Karpas-422 (cell line): Measurements from ENCODE around the gene PNKP. TPM values are rescaled to one million over a fixed set of nuclear protein-coding genes. Genes with fewer than 3 reads are reported as not detected.

Experiments
- DNase-seq: peaks from one replicate; pipeline ENCODE4 v3.0.0-alpha.2; 2015
- H2AFZ ChIP-seq: fragments of 200-600 bp; sonication (generic); 2 replicates; pipeline ENCODE4 v1.6.1; 2014; ENCODE audit warnings: antibody characterized with exemption, low read length, mixed read lengths
- H3K27ac ChIP-seq: fragments of 200-600 bp; sonication (generic); 2 replicates; pipeline ENCODE4 v1.5.1; 2014; ENCODE audit warnings: mild to moderate bottlenecking, low read length, moderate library complexity
- H3K27me3 ChIP-seq: fragments of 200-600 bp; sonication (generic); 2 replicates; pipeline ENCODE4 v1.6.1; 2014; ENCODE audit warnings: low read length, mixed read lengths
- H3K36me3 ChIP-seq: fragments of 200-600 bp; sonication (generic); 2 replicates; pipeline ENCODE4 v1.6.1; 2014; ENCODE audit warnings: low read length, mixed read lengths; ENCODE audit not compliant: insufficient read depth
- H3K4me1 ChIP-seq: fragments of 200-600 bp; sonication (generic); 2 replicates; pipeline ENCODE4 v1.6.1; 2014; ENCODE audit warnings: mild to moderate bottlenecking, low read length, mixed read lengths
- H3K4me2 ChIP-seq: fragments of 200-600 bp; sonication (generic); 2 replicates; pipeline ENCODE4 v1.6.1; 2014; ENCODE audit warnings: low read length, low read depth, mild to moderate bottlenecking; ENCODE audit not compliant: poor library complexity, severe bottlenecking
- H3K4me3 ChIP-seq: fragments of 200-600 bp; sonication (generic); 2 replicates; pipeline ENCODE4 v1.5.1; 2014; ENCODE audit warnings: mild to moderate bottlenecking, antibody characterized with exemption, low read length, mixed read lengths
- H3K79me2 ChIP-seq: fragments of 200-600 bp; sonication (generic); 2 replicates; pipeline ENCODE4 v1.6.1; 2014; ENCODE audit warnings: mild to moderate bottlenecking, low read length, mixed read lengths
- H3K9ac ChIP-seq: fragments of 200-600 bp; sonication (generic); 2 replicates; pipeline ENCODE4 v1.6.0; 2014; ENCODE audit warnings: low read length
- H3K9me2 ChIP-seq: fragments of 200-600 bp; sonication (generic), shearing (Covaris generic); replicated peaks from 2 replicates; pipeline ENCODE4 v1.6.0; 2014; ENCODE audit warnings: mild to moderate bottlenecking, low read length, moderate library complexity; ENCODE audit not compliant: insufficient read depth
- H3K9me3 ChIP-seq: fragments of 300-700, 200-600 bp; sonication (generic); 2 replicates; pipeline ENCODE4 v1.6.1; 2014; ENCODE audit warnings: low read length, mixed read lengths
- H4K20me1 ChIP-seq: fragments of 200-600 bp; sonication (generic); 2 replicates; pipeline ENCODE4 v1.6.1; 2014; ENCODE audit warnings: mild to moderate bottlenecking, antibody characterized with exemption, low read length, low read depth; ENCODE audit not compliant: insufficient read depth
- total RNA-seq: library from RNA; depleted of rRNA; stranded (reverse); fragments of >200 nt; shearing (Covaris generic); gene quantifications from 2 replicates; pipeline ENCODE4 v1.2.3, GENCODE V29; 2014; ENCODE audit warnings: low replicate concordance

Gene PNKP
- total RNA-seq, 1 experiment from 2014 or later, result 49.4 TPM

DNA sequence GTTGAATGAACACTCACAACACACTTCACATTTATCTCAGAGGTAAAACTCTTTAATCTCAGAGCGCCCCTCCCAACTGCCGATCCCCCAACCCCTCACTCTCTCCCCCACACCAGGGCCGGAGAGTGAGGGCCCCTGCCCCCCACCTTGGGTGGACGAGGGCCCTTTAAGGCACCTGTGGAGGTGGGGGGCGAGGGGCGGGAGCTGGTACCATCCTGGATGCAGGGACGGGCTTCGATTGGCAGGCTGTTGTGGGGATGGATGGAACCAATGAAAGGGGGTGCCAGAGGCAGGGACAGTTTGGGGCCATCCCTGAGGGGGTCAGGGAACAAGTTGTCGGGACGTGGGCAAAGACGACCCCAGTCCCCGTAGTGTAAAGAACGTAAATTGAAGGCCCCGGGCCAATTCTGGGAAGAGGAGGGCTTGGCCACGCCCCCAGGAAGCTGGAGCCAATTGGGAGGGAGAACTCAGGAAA lies 1.7 kb upstream of the PNKP start:
- no peaks in the 10 kb centered on the region for H3K27me3 ChIP-seq
- DNase-seq, result no peak
- peak overlapping the region; percentile 52; the same call in 1 of the 2 replicates for H2AFZ ChIP-seq
- H3K9me3 ChIP-seq, result no peaks in the 10 kb centered on the region
- H4K20me1 ChIP-seq, result peaks cover 20% of the 10 kb centered on the region
- peak overlapping the region; percentile 74 for H3K4me2 ChIP-seq
- H3K27ac ChIP-seq, result peak overlapping the region; percentile 73
- peaks cover 28% of the 10 kb centered on the region for H3K79me2 ChIP-seq
- no peaks in the 10 kb centered on the region for H3K9me2 ChIP-seq
- H3K36me3 ChIP-seq, result peaks cover 11% of the 10 kb centered on the region
- peaks cover 49% of the 10 kb centered on the region for H3K4me1 ChIP-seq
- H3K9ac ChIP-seq, result peak overlapping the region; percentile 67
- peak overlapping the region; percentile 59 for H3K4me3 ChIP-seq

DNA sequence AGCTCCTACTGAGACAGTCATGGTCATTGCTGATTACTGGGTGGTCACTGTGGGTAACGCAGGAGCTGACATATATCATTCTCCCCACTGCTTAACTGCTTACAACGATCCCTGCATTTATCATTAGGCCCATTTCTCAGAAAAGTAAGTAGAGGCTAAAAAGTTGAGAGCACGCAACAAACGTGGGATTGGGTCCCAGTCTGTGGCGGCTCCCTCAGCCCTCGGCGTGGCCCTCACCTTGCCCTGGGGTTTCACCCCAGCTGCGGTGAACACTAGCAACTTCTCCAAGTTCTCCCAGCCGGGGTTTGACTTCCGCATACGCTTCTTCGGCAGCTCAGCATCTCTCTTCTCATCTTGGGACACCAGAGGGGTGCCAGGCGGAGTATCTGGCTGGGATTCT lies 2.5 kb downstream of the PNKP start:
- Histone ChIP-seq H3K27ac (no peak overlapping the region), H3K36me3 (peaks cover 21% of the 10 kb centered on the region), H3K4me3 (no peak overlapping the region), H4K20me1 (peaks cover 35% of the 10 kb centered on the region), H3K9me3 (no peaks in the 10 kb centered on the region), H3K4me1 (peaks cover 36% of the 10 kb centered on the region), H2AFZ (no peak overlapping the region), H3K27me3 (no peaks in the 10 kb centered on the region), H3K9me2 (no peaks in the 10 kb centered on the region), H3K9ac (no peak overlapping the region), H3K4me2 (no peak overlapping the region), H3K79me2 (peaks cover 31% of the 10 kb centered on the region)
- DNase-seq, result no peak

DNA sequence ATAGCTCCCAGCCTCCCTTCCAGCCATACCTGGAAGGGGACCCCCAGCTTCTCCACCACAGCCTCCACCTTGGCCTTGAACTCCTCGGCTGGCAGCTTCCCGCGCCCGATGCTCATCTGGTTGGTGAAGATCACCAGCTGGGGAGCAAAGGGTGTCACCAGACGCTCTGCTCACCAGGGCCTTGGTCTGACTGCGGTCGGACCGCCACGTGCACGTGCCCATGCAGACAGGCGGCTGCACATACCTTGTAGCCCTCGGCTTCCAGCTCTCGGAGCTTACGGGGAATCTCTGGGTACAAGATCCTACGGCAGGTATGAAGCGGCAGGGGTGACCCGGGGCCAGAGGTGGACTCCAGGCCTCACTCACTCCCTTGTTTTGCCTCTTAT lies 3.4 kb downstream of the PNKP start:
- Histone ChIP-seq H3K9me2 (no peaks in the 10 kb centered on the region), H3K9me3 (no peaks in the 10 kb centered on the region), H3K4me2 (no peak overlapping the region), H2AFZ (no peak overlapping the region), H3K4me3 (no peak overlapping the region), H3K9ac (no peak overlapping the region), H3K4me1 (peaks cover 30% of the 10 kb centered on the region), H3K27ac (no peak overlapping the region), H3K79me2 (peaks cover 31% of the 10 kb centered on the region), H4K20me1 (peaks cover 35% of the 10 kb centered on the region), H3K36me3 (peaks cover 22% of the 10 kb centered on the region), H3K27me3 (no peaks in the 10 kb centered on the region)
- DNase-seq, result no peak

DNA sequence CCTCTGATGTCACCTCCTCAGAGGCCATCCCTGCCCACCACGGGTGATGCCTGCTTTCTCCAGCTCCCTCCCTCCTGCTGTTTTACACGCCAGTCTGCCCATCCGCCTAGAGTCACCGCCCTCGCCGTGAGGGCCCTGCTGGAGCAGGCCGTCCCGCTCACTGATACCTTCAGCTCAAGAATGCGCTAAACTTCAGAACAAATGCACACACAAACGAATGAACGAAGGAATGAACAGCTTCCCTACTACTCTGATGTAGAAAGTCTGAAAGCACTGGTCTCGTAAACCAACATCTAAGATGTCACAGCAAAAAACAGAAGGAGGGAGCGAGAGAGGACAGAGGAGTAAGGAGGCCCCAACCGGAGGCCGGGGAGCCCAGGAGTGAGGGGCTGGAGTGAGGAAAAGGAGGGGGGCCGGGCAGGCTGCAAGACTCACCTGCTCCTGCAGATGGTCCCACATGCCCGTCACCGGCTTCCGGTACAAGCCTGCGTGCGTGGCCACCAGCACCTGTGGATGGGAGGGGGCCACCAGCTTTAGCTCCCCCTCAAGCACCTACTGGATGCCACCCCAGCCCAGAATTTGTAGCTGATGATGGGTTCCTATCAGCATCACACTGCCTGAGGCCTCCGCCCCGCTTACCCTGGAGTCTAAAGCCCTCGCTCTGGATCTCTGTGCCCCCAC lies 4.0 kb downstream of the PNKP start:
- H3K4me2 ChIP-seq, result no peak overlapping the region
- no peaks in the 10 kb centered on the region for H3K9me2 ChIP-seq
- peaks cover 28% of the 10 kb centered on the region for H3K36me3 ChIP-seq
- H3K9me3 ChIP-seq, result no peaks in the 10 kb centered on the region
- H2AFZ ChIP-seq, result no peak overlapping the region
- peaks cover 35% of the 10 kb centered on the region for H4K20me1 ChIP-seq
- no peaks in the 10 kb centered on the region for H3K27me3 ChIP-seq
- no peak for DNase-seq
- no peak overlapping the region for H3K4me3 ChIP-seq
- H3K27ac ChIP-seq, result no peak overlapping the region
- H3K9ac ChIP-seq, result no peak overlapping the region
- H3K79me2 ChIP-seq, result peaks cover 31% of the 10 kb centered on the region
- H3K4me1 ChIP-seq, result peaks cover 25% of the 10 kb centered on the region

DNA sequence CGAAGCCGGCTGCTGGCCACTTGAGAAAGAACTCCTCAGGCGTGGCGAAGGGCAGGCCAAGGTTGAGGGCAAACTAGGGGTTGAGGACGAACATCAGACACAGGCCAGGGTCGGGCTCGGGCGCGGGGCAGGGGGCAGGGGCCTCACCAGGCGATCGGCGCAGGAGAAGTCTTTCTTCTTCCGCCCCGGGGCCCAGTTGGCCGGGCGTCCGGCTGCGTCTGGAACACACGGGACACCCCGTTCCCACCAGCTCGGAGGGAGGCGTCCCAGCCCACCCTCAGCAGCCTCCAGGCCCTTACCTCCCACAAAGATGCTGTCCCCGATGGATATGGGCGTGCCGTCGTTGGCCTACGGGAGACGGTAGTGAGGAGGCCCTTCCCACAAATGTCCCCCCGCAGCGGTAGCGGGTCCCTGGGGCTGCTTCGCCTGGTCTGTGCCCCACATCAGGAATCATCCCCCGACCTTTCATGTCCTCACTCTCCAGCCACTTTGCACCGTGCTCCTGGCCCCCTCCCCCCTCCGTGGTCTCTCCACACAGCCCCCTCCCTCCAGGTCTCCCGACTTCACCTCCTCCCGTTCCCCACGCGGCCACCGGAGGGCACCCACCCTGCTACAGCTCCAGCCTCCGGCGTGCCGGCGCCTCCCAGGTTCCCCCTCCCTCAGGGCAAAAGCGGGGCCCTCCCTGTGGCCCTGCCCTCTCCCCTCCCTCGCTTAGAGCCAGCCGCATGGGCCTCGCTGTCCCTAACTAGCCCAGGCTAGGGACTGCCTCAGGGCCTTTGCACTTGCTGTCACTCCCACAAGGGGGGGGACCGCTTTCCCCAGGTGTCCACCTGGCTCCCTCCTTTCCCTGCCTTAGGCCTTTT lies 4.8 kb downstream of the PNKP start:
- no peak overlapping the region for H3K4me2 ChIP-seq
- H3K27me3 ChIP-seq, result no peaks in the 10 kb centered on the region
- peaks cover 35% of the 10 kb centered on the region for H4K20me1 ChIP-seq
- H3K36me3 ChIP-seq, result peaks cover 35% of the 10 kb centered on the region
- no peaks in the 10 kb centered on the region for H3K9me2 ChIP-seq
- H2AFZ ChIP-seq, result no peak overlapping the region
- H3K27ac ChIP-seq, result no peak overlapping the region
- H3K79me2 ChIP-seq, result peaks cover 31% of the 10 kb centered on the region
- H3K9ac ChIP-seq, result no peak overlapping the region
- no peaks in the 10 kb centered on the region for H3K9me3 ChIP-seq
- peaks cover 18% of the 10 kb centered on the region for H3K4me1 ChIP-seq
- no peak overlapping the region for H3K4me3 ChIP-seq
- peak; percentile 67 for DNase-seq

DNA sequence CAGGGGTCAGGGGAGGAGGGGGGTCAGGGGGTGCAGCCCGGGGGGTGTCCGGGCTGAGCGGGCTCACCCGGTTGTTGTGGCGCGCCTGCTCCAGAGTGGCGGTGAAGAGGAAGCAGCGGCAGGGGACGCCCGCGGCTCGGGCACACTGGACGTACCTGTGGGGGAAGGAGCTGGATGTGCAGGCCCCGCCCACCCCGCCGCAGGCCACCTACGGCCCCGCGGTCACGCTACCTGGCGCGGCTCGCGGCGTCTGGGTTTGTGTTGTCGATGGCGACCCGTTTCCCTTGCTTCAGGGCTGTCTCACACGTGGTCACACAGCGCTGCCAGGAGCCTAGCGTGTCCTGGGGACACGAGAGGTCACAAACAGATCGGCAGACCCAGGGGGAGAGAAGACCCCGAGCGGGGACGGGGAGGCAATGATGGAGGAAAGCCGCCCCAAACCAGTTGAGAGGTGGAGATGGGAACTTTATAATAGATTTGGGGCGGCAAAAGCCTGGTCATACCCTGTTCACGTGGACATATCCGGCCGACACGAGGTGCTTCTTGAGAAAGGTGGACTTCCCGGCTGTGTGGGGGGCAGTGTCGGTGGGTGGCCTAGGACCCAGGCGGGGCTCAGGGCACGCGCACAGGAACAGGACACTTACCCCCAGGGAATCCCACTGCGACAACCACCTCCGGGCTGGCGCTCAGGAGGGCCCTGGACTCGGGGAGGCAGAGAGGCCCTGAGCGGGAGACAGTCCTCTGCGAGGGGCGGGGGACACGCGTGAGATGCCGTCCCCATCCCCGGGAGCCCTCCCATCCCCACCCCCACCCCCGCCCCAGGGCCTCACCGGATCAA lies 5.6 kb downstream of the PNKP start:
- Histone ChIP-seq H3K36me3 (peaks cover 43% of the 10 kb centered on the region), H3K27me3 (no peaks in the 10 kb centered on the region), H3K27ac (no peak overlapping the region), H3K9me3 (no peaks in the 10 kb centered on the region), H3K4me1 (peaks cover 16% of the 10 kb centered on the region), H3K4me3 (no peak overlapping the region), H3K4me2 (no peak overlapping the region), H3K9ac (no peak overlapping the region), H3K79me2 (peaks cover 29% of the 10 kb centered on the region), H4K20me1 (peaks cover 35% of the 10 kb centered on the region), H3K9me2 (no peaks in the 10 kb centered on the region), H2AFZ (no peak overlapping the region)
- DNase-seq, result no peak

DNA sequence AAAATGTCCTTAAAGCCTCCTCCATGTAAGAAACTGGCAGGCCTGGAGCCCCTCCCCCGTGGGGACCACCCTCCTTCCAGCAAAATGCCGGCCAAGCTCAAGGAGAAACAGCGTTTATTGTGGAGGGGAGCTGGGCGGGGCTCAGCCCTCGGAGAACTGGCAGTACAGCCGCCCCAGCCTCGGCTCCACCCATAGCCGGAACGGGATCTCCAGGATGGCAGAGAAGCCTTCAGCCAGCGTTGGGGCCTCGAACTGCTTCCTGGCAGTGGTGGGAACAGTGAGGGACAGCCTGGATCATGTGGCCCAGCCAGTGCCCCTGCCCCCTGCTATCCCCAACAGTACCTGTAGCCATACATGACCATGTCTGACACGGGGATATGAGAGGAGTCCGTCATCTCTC lies 6.3 kb downstream of the PNKP start:
- H3K9me2 ChIP-seq, result no peaks in the 10 kb centered on the region
- H3K27me3 ChIP-seq, result no peaks in the 10 kb centered on the region
- peaks cover 34% of the 10 kb centered on the region for H4K20me1 ChIP-seq
- no peaks in the 10 kb centered on the region for H3K9me3 ChIP-seq
- H3K27ac ChIP-seq, result no peak overlapping the region
- H3K79me2 ChIP-seq, result peaks cover 22% of the 10 kb centered on the region
- peaks cover 48% of the 10 kb centered on the region for H3K36me3 ChIP-seq
- H3K9ac ChIP-seq, result no peak overlapping the region
- no peak overlapping the region for H3K4me2 ChIP-seq
- H2AFZ ChIP-seq, result no peak overlapping the region
- no peak for DNase-seq
- peaks cover 11% of the 10 kb centered on the region for H3K4me1 ChIP-seq
- no peak overlapping the region for H3K4me3 ChIP-seq
